Measurements from ENCODE around the gene EIF6. TPM values are rescaled to one million over a fixed set of nuclear protein-coding genes. Genes with fewer than 3 reads are reported as not detected.

Gene EIF6
- total RNA-seq, result 72.6 TPM
- long read RNA-seq, transcript EIF6-201 (6 exons, 1,252 nt), result minor isoform, 16 of 95 reads
- long read RNA-seq, transcript EIF6-203 (7 exons, 1,289 nt), result major isoform, 68 of 95 reads
- long read RNA-seq, partial matches to known transcripts, result 8 of 95 reads
- long read RNA-seq, other reads (novel, unspliced or antisense), result 1 of 95 reads

DNA sequence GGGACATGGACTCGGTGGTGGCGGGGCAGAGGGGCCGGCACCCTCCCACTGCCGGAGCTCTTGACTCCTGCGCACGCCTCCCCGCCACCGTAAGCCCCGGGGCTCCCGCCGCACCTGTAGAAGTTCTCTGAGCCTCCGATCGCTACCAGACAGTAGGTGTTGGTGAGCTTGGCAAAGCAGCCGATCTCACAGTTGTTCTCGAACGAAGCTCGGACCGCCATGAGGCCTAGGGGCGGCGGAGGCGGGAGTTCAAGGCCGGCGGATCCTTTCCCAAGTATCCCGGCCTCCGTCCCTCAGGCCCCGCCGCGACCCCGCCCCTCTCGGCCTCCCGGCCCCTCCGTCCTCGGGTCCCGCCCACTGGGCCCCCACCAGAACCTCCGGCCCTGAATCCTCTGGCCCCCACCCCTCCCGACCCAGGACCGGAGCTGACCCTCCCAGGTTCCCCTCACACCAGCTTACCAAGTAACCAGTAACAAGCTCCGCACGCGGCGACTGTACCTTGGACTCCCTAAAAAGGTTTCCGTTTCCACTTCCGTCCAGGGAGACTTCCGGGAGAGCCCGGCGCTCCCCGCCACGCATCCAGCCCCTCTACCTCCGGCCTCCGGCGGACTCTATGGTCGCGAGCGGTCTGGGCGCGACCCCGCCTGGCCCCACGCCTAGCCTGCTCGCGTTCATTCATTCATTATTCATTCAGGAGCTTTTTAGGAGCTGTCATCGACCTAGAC, at the start of gene EIF6:
Gene EIF6 (minus strand): TSS at position 506 of the 725 bp plus-strand sequence. CDS start 285 bp downstream, at position 221.
- TF ChIP-seq, protein P1, sequence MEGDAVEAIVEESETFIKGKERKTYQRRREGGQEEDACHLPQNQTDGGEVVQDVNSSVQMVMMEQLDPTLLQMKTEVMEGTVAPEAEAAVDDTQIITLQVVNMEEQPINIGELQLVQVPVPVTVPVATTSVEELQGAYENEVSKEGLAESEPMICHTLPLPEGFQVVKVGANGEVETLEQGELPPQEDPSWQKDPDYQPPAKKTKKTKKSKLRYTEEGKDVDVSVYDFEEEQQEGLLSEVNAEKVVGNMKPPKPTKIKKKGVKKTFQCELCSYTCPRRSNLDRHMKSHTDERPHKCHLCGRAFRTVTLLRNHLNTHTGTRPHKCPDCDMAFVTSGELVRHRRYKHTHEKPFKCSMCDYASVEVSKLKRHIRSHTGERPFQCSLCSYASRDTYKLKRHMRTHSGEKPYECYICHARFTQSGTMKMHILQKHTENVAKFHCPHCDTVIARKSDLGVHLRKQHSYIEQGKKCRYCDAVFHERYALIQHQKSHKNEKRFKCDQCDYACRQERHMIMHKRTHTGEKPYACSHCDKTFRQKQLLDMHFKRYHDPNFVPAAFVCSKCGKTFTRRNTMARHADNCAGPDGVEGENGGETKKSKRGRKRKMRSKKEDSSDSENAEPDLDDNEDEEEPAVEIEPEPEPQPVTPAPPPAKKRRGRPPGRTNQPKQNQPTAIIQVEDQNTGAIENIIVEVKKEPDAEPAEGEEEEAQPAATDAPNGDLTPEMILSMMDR (IDR thresholded peaks at IDR 0.05), result no peak
- peak; percentile 89 for DNase-seq
- Histone ChIP-seq H3K4me1 (peaks cover 21% of the 10 kb centered on the region), H3K36me3 (peaks cover 25% of the 10 kb centered on the region), H3K27me3 (ENCODE audit: low read depth) (no peaks in the 10 kb centered on the region), H3K4me3 (peak within 1 kb of the TSS; percentile 99), H3K9me3 (no peaks in the 10 kb centered on the region), H3K27ac (peak within 1 kb of the TSS; percentile 85)
- intact Hi-C loops (cut with DNase I), result no loop called here
- peak; percentile 94 to 96 for ATAC-seq

DNA sequence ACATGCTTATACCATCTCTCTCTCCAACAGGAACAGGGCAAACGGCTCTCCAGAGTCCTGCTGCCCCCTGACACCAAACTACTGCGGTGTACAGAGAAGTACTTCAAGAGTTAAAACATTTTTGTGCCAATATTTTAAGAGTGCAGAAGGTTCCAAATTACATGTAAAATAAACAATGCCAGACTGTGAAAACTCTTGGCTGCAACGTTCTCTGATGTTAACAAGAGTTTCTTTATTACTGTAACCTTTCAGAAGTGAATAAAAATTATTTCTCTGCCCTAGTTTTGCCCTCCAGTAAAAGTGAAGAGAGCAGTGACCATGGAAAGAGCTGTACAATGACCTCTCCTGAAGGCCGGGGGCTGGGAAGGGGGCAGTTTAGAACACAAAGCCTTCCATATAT, 49.0 kb upstream of the EIF6 start:
- no peak overlapping the region for H3K27ac ChIP-seq
- no peaks in the 10 kb centered on the region for H3K27me3 ChIP-seq (ENCODE audit: low read depth)
- H3K4me1 ChIP-seq, result no peaks in the 10 kb centered on the region
- H3K36me3 ChIP-seq, result no peaks in the 10 kb centered on the region
- intact Hi-C loops (cut with DNase I), result no loop called here
- H3K9me3 ChIP-seq, result no peaks in the 10 kb centered on the region
- no peak for DNase-seq
- no peak for ATAC-seq
- TF ChIP-seq, protein P1 (IDR thresholded peaks at IDR 0.05), result no peak
- H3K4me3 ChIP-seq, result no peak overlapping the region

DNA sequence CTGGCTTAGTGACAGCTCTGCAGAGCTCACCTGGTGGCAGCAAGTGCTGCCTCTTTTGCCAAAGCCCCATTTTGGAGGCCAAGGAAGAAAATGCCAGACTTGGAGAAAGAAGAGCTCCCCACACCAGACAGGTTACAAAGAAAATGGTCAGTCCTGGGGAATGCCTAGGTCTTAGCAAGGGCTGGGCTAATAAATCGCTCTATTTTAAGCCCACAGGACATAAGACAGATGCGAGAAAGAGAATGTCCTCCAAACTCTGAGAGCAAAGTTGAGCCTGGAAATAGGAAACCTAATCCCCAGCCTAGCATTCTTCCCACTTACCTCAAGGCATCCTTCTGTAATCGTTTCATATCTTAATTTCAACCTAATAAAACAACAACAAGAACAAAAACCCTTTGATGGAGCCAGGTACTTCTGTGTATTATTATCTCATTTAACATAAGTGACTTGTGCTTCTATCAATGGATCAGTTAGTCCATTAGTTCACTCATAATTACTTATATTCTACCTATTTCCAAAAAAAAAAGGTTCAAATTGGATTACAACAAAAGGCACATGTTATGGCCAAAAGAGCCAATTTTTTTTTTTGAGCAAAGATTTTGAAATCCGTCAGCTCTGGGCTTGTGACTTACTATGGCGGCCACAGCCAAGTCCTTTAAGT, 48.1 kb upstream of the EIF6 start:
- no peak overlapping the region for H3K4me3 ChIP-seq
- ATAC-seq, result no peak
- no peak for DNase-seq
- H3K27ac ChIP-seq, result no peak overlapping the region
- TF ChIP-seq, protein P1 (IDR thresholded peaks at IDR 0.05), result no peak
- intact Hi-C loops (cut with DNase I), result no loop called here
- H3K9me3 ChIP-seq, result no peaks in the 10 kb centered on the region
- no peaks in the 10 kb centered on the region for H3K36me3 ChIP-seq
- no peaks in the 10 kb centered on the region for H3K27me3 ChIP-seq (ENCODE audit: low read depth)
- no peaks in the 10 kb centered on the region for H3K4me1 ChIP-seq

DNA sequence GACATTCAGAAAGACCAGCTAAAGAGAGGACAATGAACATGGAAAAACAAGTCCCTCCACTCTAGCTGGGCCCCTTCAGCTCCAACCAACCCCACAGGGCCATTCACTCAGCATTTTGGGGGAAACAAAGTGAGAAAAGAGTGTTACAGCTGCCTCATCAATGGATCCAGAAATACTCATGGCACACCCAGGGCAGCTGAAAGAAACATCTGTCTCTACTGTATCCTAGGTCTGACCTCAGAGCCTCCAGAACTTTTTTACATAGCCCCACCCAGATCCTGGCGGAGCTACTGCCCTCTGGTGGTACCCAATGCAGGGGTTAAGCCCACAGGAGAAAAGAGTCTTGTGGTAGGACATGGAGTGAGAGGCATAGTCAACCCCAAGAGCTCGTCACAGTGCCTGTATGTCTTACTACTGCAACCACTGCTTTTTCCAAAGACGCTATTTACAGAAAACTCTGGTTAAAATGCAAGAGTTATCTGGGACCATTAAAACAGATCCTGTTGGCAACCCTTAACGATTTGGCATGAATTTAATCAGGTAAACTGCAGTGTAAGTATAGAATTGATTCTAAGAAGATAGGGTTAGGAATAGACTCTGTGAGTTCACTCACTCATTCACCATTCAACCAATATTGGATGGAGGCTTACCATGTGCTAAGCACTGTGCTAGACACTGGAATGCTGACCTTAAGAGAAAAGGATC, 45.0 kb upstream of the EIF6 start:
- no peak for DNase-seq
- H3K4me3 ChIP-seq, result no peak overlapping the region
- peak; percentile 59 to 69 for ATAC-seq

DNA sequence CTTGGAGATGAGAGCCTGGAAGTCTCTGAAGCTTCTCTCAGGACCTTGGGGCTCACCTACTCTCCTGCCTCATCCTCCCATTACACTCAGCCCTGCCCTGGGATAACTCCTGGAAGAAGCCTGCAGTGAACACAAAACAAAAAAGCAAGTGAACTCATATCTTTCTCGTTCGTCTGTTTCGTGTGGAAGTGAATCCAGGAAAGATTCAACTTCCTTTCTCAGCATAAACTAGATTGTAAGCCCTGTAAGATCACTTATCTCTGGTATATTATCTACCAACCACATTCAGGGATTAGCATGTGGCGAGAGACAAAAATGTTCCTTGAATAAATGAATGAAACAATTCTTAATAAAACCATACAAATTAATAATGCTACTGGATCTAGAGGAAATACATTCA, 44.1 kb upstream of the EIF6 start:
- no peaks in the 10 kb centered on the region for H3K27me3 ChIP-seq (ENCODE audit: low read depth)
- no peaks in the 10 kb centered on the region for H3K36me3 ChIP-seq
- TF ChIP-seq, protein P1 (IDR thresholded peaks at IDR 0.05), result no peak
- H3K27ac ChIP-seq, result no peak overlapping the region
- H3K4me1 ChIP-seq, result no peaks in the 10 kb centered on the region
- no peaks in the 10 kb centered on the region for H3K9me3 ChIP-seq
- ATAC-seq (no peak), DNase-seq (no peak)
- intact Hi-C loops (cut with DNase I), result no loop called here
- H3K4me3 ChIP-seq, result no peak overlapping the region

More for the DNA sequence above, 45.0 kb upstream of the EIF6 start:
- no peak overlapping the region for H3K27ac ChIP-seq
- TF ChIP-seq, protein P1 (IDR thresholded peaks at IDR 0.05), result peak; percentile 45
- H3K36me3 ChIP-seq, result no peaks in the 10 kb centered on the region
- H3K4me1 ChIP-seq, result no peaks in the 10 kb centered on the region
- intact Hi-C loops (cut with DNase I), result no loop called here
- no peaks in the 10 kb centered on the region for H3K9me3 ChIP-seq
- no peaks in the 10 kb centered on the region for H3K27me3 ChIP-seq (ENCODE audit: low read depth)

Measured in lower lobe of right lung (tissue), 2 donors.